ENCODE measurements around the gene RPL13A.
A peak's percentile ranks its signal among the peaks of the same experiment; 100 is the strongest.

RPL13A gene

DNA sequence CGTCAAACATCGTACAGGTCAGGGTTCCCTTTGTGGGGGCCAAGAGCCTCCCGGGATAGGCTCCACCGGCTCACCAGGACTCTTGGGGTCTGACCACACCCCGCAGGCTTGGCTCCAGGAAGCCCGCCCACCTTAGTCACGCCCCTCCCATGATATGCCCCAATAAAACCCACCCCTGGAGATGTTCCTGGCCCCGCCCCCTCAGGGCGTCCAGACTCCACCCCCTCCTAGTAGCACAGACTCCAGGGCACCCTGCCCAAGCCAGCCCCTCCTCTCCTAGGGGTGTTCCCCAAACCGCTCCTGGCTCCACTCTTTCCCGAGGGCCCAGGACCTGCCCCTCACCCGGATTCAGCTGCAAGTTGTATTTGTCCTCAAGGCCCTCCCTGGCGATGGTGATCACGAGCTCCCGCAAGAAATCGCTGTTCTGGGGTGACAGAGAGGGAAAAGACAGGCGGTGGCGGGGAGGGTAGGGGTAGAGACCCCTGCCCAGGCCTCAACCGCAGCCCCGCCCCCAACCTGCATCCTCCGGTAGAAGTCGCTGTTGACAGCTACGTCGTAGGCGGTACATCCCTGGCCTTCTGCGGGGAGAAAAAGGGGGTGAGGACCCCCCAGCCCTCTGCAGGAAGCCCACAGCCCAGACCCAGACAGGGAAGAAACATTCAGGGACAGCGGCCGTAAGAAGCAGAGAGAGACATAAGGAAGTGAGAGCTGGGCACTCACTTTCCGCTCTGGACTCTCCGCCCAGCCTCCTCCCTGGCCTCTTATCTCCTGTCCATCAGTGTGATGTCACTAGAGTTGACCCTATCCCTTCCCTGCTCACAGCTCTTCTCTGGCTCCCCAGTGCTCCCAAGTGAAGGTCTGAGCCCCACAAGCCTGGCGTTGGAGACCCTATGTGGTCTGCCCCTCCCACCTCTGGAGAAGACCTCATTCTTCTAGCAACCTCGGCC, 39.6 kb upstream of the RPL13A start:
- H3K4me1 ChIP-seq (ENCODE audit: control insufficient read depth in 1 of 2, insufficient read depth in 1 of 2, low read depth in 1 of 2, low read length in 1 of 2), result peaks cover 24 to 27% of the 10 kb centered on the region in 2 experiments
- TF ChIP-seq, protein P1, sequence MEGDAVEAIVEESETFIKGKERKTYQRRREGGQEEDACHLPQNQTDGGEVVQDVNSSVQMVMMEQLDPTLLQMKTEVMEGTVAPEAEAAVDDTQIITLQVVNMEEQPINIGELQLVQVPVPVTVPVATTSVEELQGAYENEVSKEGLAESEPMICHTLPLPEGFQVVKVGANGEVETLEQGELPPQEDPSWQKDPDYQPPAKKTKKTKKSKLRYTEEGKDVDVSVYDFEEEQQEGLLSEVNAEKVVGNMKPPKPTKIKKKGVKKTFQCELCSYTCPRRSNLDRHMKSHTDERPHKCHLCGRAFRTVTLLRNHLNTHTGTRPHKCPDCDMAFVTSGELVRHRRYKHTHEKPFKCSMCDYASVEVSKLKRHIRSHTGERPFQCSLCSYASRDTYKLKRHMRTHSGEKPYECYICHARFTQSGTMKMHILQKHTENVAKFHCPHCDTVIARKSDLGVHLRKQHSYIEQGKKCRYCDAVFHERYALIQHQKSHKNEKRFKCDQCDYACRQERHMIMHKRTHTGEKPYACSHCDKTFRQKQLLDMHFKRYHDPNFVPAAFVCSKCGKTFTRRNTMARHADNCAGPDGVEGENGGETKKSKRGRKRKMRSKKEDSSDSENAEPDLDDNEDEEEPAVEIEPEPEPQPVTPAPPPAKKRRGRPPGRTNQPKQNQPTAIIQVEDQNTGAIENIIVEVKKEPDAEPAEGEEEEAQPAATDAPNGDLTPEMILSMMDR (IDR thresholded peaks at IDR 0.05), result no peak
- H3K27me3 ChIP-seq, result peaks cover 3% of the 10 kb centered on the region
- no peaks in the 10 kb centered on the region for H3K9me3 ChIP-seq
- H3K27ac ChIP-seq, result no peak overlapping the region
- H3K4me3 ChIP-seq (ENCODE audit: low read depth in 1 of 2, low read length in 1 of 2), result no peak overlapping the region
- peaks cover 16% of the 10 kb centered on the region for H3K36me3 ChIP-seq

DNA sequence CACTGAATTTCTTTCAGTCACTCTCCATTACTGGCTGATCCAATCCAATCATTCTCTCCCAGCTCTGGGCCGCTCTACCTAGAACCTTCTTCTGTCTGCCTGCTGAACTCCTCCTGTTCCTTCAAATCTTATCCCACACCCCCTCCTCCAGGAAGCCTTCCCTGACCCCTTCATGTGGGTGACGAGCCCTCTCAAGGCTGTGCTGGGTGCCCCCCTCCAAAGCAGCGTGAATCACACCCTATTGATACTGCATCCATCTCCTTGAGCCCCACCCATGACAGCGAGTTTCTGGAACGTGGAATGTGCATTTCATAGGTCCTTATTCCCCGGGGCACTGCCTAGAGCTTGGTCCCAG, 39.0 kb upstream of the RPL13A start:
- Histone ChIP-seq H3K4me3 (ENCODE audit: low read depth in 1 of 2, low read length in 1 of 2) (no peak overlapping the region), H3K4me1 (ENCODE audit: control insufficient read depth in 1 of 2, insufficient read depth in 1 of 2, low read depth in 1 of 2, low read length in 1 of 2) (peaks cover 21 to 22% of the 10 kb centered on the region in 2 experiments), H3K36me3 (peaks cover 16% of the 10 kb centered on the region), H3K27me3 (no peaks in the 10 kb centered on the region), H3K27ac (no peak overlapping the region), H3K9me3 (no peaks in the 10 kb centered on the region)
- TF ChIP-seq, protein P1 (IDR thresholded peaks at IDR 0.05), result no peak

DNA sequence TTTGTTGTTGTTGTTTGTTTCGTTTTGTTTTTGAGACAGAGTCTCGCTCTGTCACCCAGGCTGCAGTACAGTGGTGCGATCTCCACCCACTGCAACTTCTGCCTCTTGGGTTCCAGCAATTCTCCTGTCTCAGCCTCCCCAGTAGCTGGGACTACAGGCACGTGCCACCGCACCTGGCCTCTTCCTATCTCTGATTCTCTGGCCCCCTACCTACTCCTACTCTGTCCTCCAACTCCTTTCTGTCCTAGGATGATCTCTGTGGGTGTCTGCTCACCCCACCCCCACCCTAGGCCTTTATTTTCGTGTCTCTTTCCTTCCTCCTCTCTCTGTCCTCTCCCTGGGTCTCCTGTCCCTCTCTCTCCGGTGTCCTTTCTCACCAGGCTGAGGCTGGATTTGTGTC, 37.0 kb upstream of the RPL13A start:
- Histone ChIP-seq H3K27ac (peak overlapping the region; percentile 45), H3K27me3 (no peaks in the 10 kb centered on the region), H3K36me3 (peaks cover 16% of the 10 kb centered on the region), H3K4me3 (ENCODE audit: low read depth in 1 of 2, low read length in 1 of 2) (no peak overlapping the region), H3K9me3 (no peaks in the 10 kb centered on the region), H3K4me1 (ENCODE audit: control insufficient read depth in 1 of 2, insufficient read depth in 1 of 2, low read depth in 1 of 2, low read length in 1 of 2) (peaks cover 24 to 25% of the 10 kb centered on the region in 2 experiments)
- TF ChIP-seq, protein P1 (IDR thresholded peaks at IDR 0.05), result no peak

DNA sequence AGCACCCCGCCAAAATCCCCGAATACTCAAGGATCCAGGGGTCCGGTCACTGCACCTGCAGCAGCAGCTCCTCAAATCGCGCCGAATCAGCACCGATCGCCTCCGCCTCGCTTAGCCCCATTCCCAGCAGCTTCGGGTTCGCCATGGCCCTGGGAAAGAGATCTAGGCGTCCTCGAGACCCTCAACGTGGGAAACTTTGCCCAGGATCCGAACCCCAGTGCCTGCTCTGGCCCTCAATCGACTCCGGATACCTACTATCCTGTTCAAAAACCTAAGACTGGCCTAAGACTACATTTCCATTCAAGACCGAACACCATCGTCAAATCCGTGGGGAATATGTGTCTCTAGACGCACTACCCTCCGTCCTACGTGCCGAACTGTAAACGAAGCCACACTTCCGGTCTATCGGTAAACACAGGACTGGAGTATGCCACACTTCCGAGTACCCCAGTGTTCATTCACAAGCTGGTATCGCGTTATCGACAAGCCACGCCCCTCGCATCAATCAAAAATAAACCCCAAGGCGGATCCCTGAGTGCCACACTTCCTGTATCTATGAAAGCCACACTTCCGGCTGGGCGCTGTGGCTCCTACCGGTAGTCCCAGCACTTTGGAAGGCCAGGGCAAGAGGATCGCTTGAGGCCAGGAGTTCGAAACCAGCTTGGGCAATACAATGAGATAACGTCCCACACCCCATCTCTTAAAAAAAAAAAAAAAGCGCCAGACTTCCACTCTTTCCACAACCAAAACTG, 35.8 kb upstream of the RPL13A start, which contains the start of gene PIH1D1:
TSS of gene PIH1D1 (minus strand) at position 385 of the 752 bp plus-strand sequence. CDS start at position 145, 240 bp downstream.
- Histone ChIP-seq H3K36me3 (peaks cover 13% of the 10 kb centered on the region), H3K27me3 (no peaks in the 10 kb centered on the region), H3K4me1 (ENCODE audit: control insufficient read depth in 1 of 2, insufficient read depth in 1 of 2, low read depth in 1 of 2, low read length in 1 of 2) (peaks cover 24 to 25% of the 10 kb centered on the region in 2 experiments), H3K27ac (peak within 1 kb of the TSS; percentile 88), H3K4me3 (ENCODE audit: low read depth in 1 of 2, low read length in 1 of 2) (peak within 1 kb of the TSS; percentile 83 to 97), H3K9me3 (no peaks in the 10 kb centered on the region)
- TF ChIP-seq, protein P1 (IDR thresholded peaks at IDR 0.05), result peak; percentile 10

DNA sequence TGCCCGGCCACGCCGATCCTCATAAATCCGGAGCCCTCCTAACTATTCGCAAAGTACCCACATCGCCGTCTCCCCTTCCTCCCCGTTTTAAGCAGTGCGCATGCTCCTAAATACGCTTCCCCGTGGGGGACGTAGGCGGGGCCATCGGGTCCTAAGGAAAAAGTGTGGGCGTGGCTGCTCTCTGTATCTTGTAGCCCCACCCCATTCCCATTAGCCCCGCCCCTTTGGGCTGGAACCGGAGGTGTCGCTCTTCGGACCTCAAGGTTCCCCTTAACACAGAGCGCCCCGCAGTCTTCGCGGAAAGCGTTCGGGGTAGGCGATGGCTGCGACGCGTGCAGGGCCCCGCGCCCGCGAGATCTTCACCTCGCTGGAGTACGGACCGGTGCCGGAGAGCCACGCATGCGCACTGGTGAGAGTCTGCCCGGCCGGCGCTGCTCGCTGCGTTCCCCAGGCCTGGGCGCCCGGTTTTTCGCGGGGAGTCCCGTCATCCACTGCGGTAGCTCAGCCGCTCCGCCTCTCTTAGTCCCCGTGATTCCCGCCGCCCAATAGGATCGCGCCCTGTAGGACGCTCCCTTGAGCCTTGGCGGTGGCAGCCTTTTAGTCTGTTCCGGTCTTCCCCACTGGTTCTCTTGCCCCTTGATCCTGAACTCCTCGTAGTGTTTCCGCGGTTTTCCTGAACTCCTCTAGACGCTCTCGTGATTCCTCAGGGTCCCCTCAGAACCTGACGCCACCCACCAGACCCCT, 34.2 kb upstream of the RPL13A start, which contains the start of gene ALDH16A1:
TSS of gene ALDH16A1 (plus strand) at position 213 of the 744 bp plus-strand sequence. CDS start at position 320, 107 bp downstream.
- H3K4me3 ChIP-seq (ENCODE audit: low read depth in 1 of 2, low read length in 1 of 2), result peak within 1 kb of the TSS; percentile 83 to 97
- H3K9me3 ChIP-seq, result no peaks in the 10 kb centered on the region
- TF ChIP-seq, protein P1 (IDR thresholded peaks at IDR 0.05), result peak; percentile 53
- H3K27me3 ChIP-seq, result no peaks in the 10 kb centered on the region
- H3K27ac ChIP-seq, result peak within 1 kb of the TSS; percentile 88
- H3K36me3 ChIP-seq, result no peaks in the 10 kb centered on the region
- peaks cover 24 to 25% of the 10 kb centered on the region in 2 experiments for H3K4me1 ChIP-seq (ENCODE audit: control insufficient read depth in 1 of 2, insufficient read depth in 1 of 2, low read depth in 1 of 2, low read length in 1 of 2)
